NT2/D1 (cell line): ENCODE results near the gene SMIM5.

Experiments
- SUZ12 ChIP-seq: IDR thresholded peaks from 2 replicates; pipeline ENCODE4 v1.6.1; 2011; ENCODE audit not compliant: insufficient read length, insufficient read depth; ENCODE audit errors: extremely low read depth
- YY1 ChIP-seq: IDR thresholded peaks from 2 replicates; pipeline ENCODE4 v1.6.1; 2011; ENCODE audit not compliant: insufficient read length, insufficient read depth
- ZNF274 ChIP-seq: IDR thresholded peaks from 2 replicates; pipeline ENCODE4 v1.6.1; 2011; ENCODE audit warnings: mild to moderate bottlenecking, low read depth, low read length

- TF ChIP-seq YY1 (no peak), SUZ12 (no peak), ZNF274 (no peak)
These were observed 25.0 kb downstream of the SMIM5 start for GRCh38 chr17:75658237-75658636.
